Spleen (tissue), 11 donors: Measurements from ENCODE around the gene SEMA3A. TPM values are rescaled to one million over a fixed set of nuclear protein-coding genes. Genes with fewer than 3 reads are reported as not detected.

Source experiments
- DNase-seq: peaks from one replicate; pipeline ENCODE4 v3.0.0-alpha.2; 2020
- H3K27ac ChIP-seq, 8 donors: fragments of 200-600 bp; sonication (generic) in 7 of 8; 1 replicate in 4 of 8; 2 replicates in 4 of 8; pipeline versions ENCODE4 v1.5.0 to v1.8.0; 2016 to 2021; ENCODE audit warnings: inconsistent platforms in 4 of 8, mild to moderate bottlenecking in 4 of 8, moderate library complexity in 1 of 8
- H3K27me3 ChIP-seq, 7 donors: fragments of 200-600 bp; sonication (generic) in 6 of 7; replicated peaks in 1 of 7; 1 replicate in 4 of 7; 2 replicates in 3 of 7; pipeline versions ENCODE4 v1.5.0 to v1.8.0; 2016 to 2021; ENCODE audit warnings: inconsistent platforms in 3 of 7, mild to moderate bottlenecking in 1 of 7
- H3K36me3 ChIP-seq, 6 donors: fragments of 200-600 bp; sonication (generic) in 5 of 6; 1 replicate in 4 of 6; 2 replicates in 2 of 6; pipeline versions ENCODE4 v1.5.0 to v1.8.0; 2016 to 2021; ENCODE audit warnings: inconsistent platforms in 2 of 6
- H3K4me1 ChIP-seq, 6 donors: fragments of 200-600 bp; sonication (generic) in 5 of 6; 1 replicate in 3 of 6; 2 replicates in 3 of 6; pipeline versions ENCODE4 v1.5.0 to v1.8.0; 2016 to 2021; ENCODE audit warnings: inconsistent platforms in 3 of 6
- H3K4me3 ChIP-seq, 8 donors: fragments of 200-600 bp; sonication (generic) in 7 of 8; 1 replicate in 4 of 8; 2 replicates in 4 of 8; pipeline versions ENCODE4 v1.5.0 to v1.8.0; 2016 to 2021; ENCODE audit warnings: inconsistent platforms in 4 of 8, mild to moderate bottlenecking in 4 of 8, moderate library complexity in 2 of 8
- H3K9me3 ChIP-seq, 8 donors: fragments of 200-600 bp; sonication (generic) in 7 of 8; 1 replicate in 4 of 8; 2 replicates in 4 of 8; pipeline versions ENCODE4 v1.5.0 to v1.8.0; 2016 to 2021; ENCODE audit warnings: inconsistent platforms in 4 of 8
- CTCF ChIP-seq, 11 experiments: fragments of 200-600 bp in 7 of 11; fragments of 450-650 bp in 4 of 11; sonication (generic) in 4 of 11; IDR thresholded peaks in 8 of 11; conservative IDR thresholded peaks in 3 of 11; 1 replicate in 7 of 11; 2 replicates in 4 of 11; pipeline versions ENCODE4 v1.4.0 to v1.8.0; 2016 to 2021; ENCODE audit warnings: antibody characterized with exemption in 11 of 11, inconsistent platforms in 4 of 11, mild to moderate bottlenecking in 1 of 11
- POLR2A ChIP-seq, 3 donors: fragments of 450-650 bp; IDR thresholded peaks; one replicate each; pipeline ENCODE4 v1.5.1; 2017; ENCODE audit warnings: antibody characterized with exemption in 3 of 3, mild to moderate bottlenecking in 1 of 3
- POLR2AphosphoS5 ChIP-seq, 3 donors: sonication (generic); formaldehyde crosslinking; IDR thresholded peaks; one replicate each; pipeline ENCODE4 v1.5.1; 2017; ENCODE audit warnings: antibody characterized with exemption in 3 of 3
- WGBS, 5 donors: extraction: QIAGEN DNeasy Blood & Tissue Kit in 3 of 5; methylation state at CpG; one replicate each; pipeline versions ENCODE4 v1.1.5 to v1.1.7; 2013 to 2018; 5-methylcytosine and 5-hydroxymethylcytosine counted together
- intact Hi-C: fragments of 100-400 bp; cut with DNase I; formaldehyde crosslinking; loops from one replicate; pipeline ENCODE4 v1.15.0; 2023; ENCODE audit warnings: low total_unique reads
- polyA plus RNA-seq, 3 donors: library from polyadenylated mRNA; stranded (reverse); fragments of 200-250 nt; gene quantifications; one replicate each; pipeline ENCODE4 v1.2.1, GENCODE V29; 2013
- total RNA-seq, 7 donors: library from RNA; depleted of rRNA in 3 of 7; stranded (reverse); fragments of >200 nt in 3 of 7; fragmentation: NEBNext Ultra II Directional in 4 of 7; extraction: Animal tissue kit (Norgen Biotek cat#: 25700) in 4 of 7; gene quantifications; one replicate each; pipeline versions ENCODE4 v1.1.0 to v1.2.1, GENCODE V29; 2016 to 2021
- donor health status: healthy with polysubstance abuse.
- donor health status: DM: no; HTN: no; CAD: no; lungs with moderate emphysema.
- donor health status: DM: no; HTN: no; CAD: no.
- donor health status: Bipolar disorder and iron deficiency.
- donor health status: healthy.
- donor health status: DM: no; HTN: no; CAD: no.
- donor health status: DM: yes; HTN: yes; CAD: no.

SEMA3A gene
- total and polyA plus RNA-seq, 10 donors: 1.1 to 48.5 (median 15.3) TPM

GRCh38 chr7:84060760-84061261 is 133.8 kb downstream of the SEMA3A start:
- Histone ChIP-seq H3K27ac (no peak overlapping the region), H3K4me3 (no peak overlapping the region), H3K27me3 (no peaks in the 10 kb centered on the region), H3K4me1 (no peaks in the 10 kb centered on the region), H3K9me3 (peaks cover 0 to 4% (median 0%) of the 10 kb centered on the region in 8 donors), H3K36me3 (no peaks in the 10 kb centered on the region)
- 37 to 50% (median 40%) methylated on average over 4 of the region's 4 CpGs for WGBS, 5 donors
- no peak for DNase-seq
- TF ChIP-seq POLR2AphosphoS5 (IDR thresholded peaks at IDR 0.05) (no peak), CTCF (IDR thresholded peaks at IDR 0.05 in 8 of 11, conservative IDR thresholded peaks at IDR 0.05 in 3 of 11) (no peak), POLR2A (IDR thresholded peaks at IDR 0.05) (no peak)
- intact Hi-C loops: no loop called here

- Histone ChIP-seq H3K4me3 (no peak overlapping the region), H3K27ac (no peak overlapping the region), H3K4me1 (no peaks in the 10 kb centered on the region), H3K9me3 (peaks cover 0 to 4% (median 0%) of the 10 kb centered on the region in 8 donors), H3K27me3 (no peaks in the 10 kb centered on the region), H3K36me3 (no peaks in the 10 kb centered on the region)
- WGBS, 5 donors: 80 to 97% (median 90%) methylated on average over 1 of the region's 1 CpG
- DNase-seq: no peak
- TF ChIP-seq POLR2A (IDR thresholded peaks at IDR 0.05) (no peak), POLR2AphosphoS5 (IDR thresholded peaks at IDR 0.05) (no peak), CTCF (IDR thresholded peaks at IDR 0.05 in 8 of 11, conservative IDR thresholded peaks at IDR 0.05 in 3 of 11) (no peak)
- intact Hi-C loops: no loop called here
Measured at GRCh38 chr7:84060000-84060399, 134.6 kb downstream of the SEMA3A start.

GRCh38 chr7:84058311-84059076 is 136.1 kb downstream of the SEMA3A start:
- TF ChIP-seq POLR2AphosphoS5 (IDR thresholded peaks at IDR 0.05) (no peak), POLR2A (IDR thresholded peaks at IDR 0.05) (no peak), CTCF (IDR thresholded peaks at IDR 0.05 in 8 of 11, conservative IDR thresholded peaks at IDR 0.05 in 3 of 11) (no peak)

GRCh38 chr7:84057576-84057975 is 137.0 kb downstream of the SEMA3A start:
- intact Hi-C loops: no loop called here
- Histone ChIP-seq H3K4me1 (no peaks in the 10 kb centered on the region), H3K27ac (no peak overlapping the region), H3K4me3 (no peak overlapping the region), H3K27me3 (no peaks in the 10 kb centered on the region), H3K36me3 (no peaks in the 10 kb centered on the region), H3K9me3 (peaks cover 0 to 4% (median 0%) of the 10 kb centered on the region in 8 donors)
- DNase-seq: no peak
- TF ChIP-seq CTCF (IDR thresholded peaks at IDR 0.05 in 8 of 11, conservative IDR thresholded peaks at IDR 0.05 in 3 of 11) (no peak), POLR2AphosphoS5 (IDR thresholded peaks at IDR 0.05) (no peak), POLR2A (IDR thresholded peaks at IDR 0.05) (no peak)
- WGBS, 5 donors: 89 to 96% (median 91%) methylated on average over 2 of the region's 2 CpGs

More at GRCh38 chr7:84058311-84059076, 136.1 kb downstream of the SEMA3A start:
- no peaks in the 10 kb centered on the region for H3K27me3 ChIP-seq
- intact Hi-C loops: no loop called here
- H3K4me1 ChIP-seq: no peaks in the 10 kb centered on the region
- no peak for DNase-seq
- no peak overlapping the region for H3K4me3 ChIP-seq
- H3K9me3 ChIP-seq: peaks cover 0 to 4% (median 0%) of the 10 kb centered on the region in 8 donors
- H3K27ac ChIP-seq: no peak overlapping the region
- WGBS, 5 donors: 71 to 86% (median 79%) methylated on average over 6 of the region's 6 CpGs
- no peaks in the 10 kb centered on the region for H3K36me3 ChIP-seq
